22Rv1 (cell line): ENCODE measurements around the gene TBC1D16.

Experiments used
- ZFX ChIP-seq: fragments of 450-650 bp; IDR thresholded peaks from 2 replicates; pipeline ENCODE4 v1.6.1; 2017; ENCODE audit warnings: antibody characterized with exemption, borderline replicate concordance
- TF ChIP-seq, protein P1 (sequence below): fragments of 450-650 bp; IDR thresholded peaks from 2 replicates; pipeline ENCODE4 v1.5.1; 2017; ENCODE audit warnings: mild to moderate bottlenecking

DNA sequence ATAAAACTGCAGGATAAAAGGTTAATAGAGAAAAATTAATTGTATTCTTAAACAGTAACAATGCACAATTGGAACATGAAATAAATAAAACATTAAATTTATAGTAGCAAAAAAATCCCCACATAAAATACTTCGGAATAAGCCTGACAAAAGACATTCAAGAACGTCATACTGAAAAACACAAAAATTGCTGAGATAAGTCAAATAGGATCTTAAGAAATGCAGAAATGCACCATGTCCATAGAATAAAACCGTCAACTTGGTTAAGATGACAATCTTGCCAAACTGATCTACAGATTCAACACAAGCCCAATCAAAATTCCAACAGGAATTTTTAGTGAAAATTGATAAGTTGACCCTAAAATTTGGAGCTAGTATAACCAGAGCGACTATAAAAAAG is 76.6 kb downstream of the TBC1D16 start:
- TF ChIP-seq, protein P1, sequence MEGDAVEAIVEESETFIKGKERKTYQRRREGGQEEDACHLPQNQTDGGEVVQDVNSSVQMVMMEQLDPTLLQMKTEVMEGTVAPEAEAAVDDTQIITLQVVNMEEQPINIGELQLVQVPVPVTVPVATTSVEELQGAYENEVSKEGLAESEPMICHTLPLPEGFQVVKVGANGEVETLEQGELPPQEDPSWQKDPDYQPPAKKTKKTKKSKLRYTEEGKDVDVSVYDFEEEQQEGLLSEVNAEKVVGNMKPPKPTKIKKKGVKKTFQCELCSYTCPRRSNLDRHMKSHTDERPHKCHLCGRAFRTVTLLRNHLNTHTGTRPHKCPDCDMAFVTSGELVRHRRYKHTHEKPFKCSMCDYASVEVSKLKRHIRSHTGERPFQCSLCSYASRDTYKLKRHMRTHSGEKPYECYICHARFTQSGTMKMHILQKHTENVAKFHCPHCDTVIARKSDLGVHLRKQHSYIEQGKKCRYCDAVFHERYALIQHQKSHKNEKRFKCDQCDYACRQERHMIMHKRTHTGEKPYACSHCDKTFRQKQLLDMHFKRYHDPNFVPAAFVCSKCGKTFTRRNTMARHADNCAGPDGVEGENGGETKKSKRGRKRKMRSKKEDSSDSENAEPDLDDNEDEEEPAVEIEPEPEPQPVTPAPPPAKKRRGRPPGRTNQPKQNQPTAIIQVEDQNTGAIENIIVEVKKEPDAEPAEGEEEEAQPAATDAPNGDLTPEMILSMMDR, result no peak
- TF ChIP-seq ZFX, result no peak
